Epidermal melanocyte (primary cell): ENCODE measurements around the gene SPRED3.
A peak's percentile ranks its signal among the peaks of the same experiment; 100 is the strongest.
"Not testable (repeated sequence)": the region's sequence is repeated elsewhere in the genome, so short reads cannot be mapped to it uniquely, and the experiment has no call there.

Source experiments
- DNase-seq: peaks from one replicate; pipeline ENCODE4 v3.0.0; 2011; ENCODE audit warnings: low spot score; ENCODE audit not compliant: insufficient read length

SPRED3 gene

GRCh38 chr19:38389957-38390924, 1.7 kb downstream of the SPRED3 start:
- no peak for DNase-seq

GRCh38 chr19:38391911-38392464, 3.5 kb downstream of the SPRED3 start:
- no peak for DNase-seq

GRCh38 chr19:38392707-38393308, 4.3 kb downstream of the SPRED3 start:
- DNase-seq = no peak

GRCh38 chr19:38394488-38394887, 6.0 kb downstream of the SPRED3 start:
- DNase-seq = no peak

GRCh38 chr19:38395381-38396114, 7.1 kb downstream of the SPRED3 start:
- DNase-seq = no peak

- DNase-seq = no peak
Observed at GRCh38 chr19:38399081-38399480, 10.6 kb downstream of the SPRED3 start.

- no peak for DNase-seq
Observed at GRCh38 chr19:38399537-38399936, 11.0 kb downstream of the SPRED3 start.

- DNase-seq = no peak
Observed at GRCh38 chr19:38400361-38400760, 11.9 kb downstream of the SPRED3 start.

GRCh38 chr19:38401148-38401547, 12.7 kb downstream of the SPRED3 start:
- DNase-seq = no peak

- no peak for DNase-seq
Observed at GRCh38 chr19:38402623-38402966, 14.1 kb downstream of the SPRED3 start.

- peak; percentile 100 for DNase-seq
Observed at GRCh38 chr19:38402967-38403674, 14.6 kb downstream of the SPRED3 start, which contains the start of gene FAM98C. TSS of gene FAM98C (plus strand) at chr19:38403093. CDS start at chr19:38403154, 61 bp downstream.

- DNase-seq = no peak
Observed at GRCh38 chr19:38404858-38405257, 16.4 kb downstream of the SPRED3 start.

GRCh38 chr19:38405276-38405675, 16.8 kb downstream of the SPRED3 start:
- DNase-seq = no peak

GRCh38 chr19:38409631-38410133, 21.2 kb downstream of the SPRED3 start:
- no peak for DNase-seq

- DNase-seq = not testable (repeated sequence)
Observed at GRCh38 chr19:38410407-38410806, 21.9 kb downstream of the SPRED3 start.

GRCh38 chr19:38411041-38411712, 22.7 kb downstream of the SPRED3 start:
- DNase-seq = no peak

GRCh38 chr19:38411898-38412297, 23.4 kb downstream of the SPRED3 start:
- not testable (repeated sequence) for DNase-seq

- DNase-seq = no peak
Observed at GRCh38 chr19:38412491-38412890, 24.0 kb downstream of the SPRED3 start.

- DNase-seq = no peak
Observed at GRCh38 chr19:38412961-38413360, 24.5 kb downstream of the SPRED3 start.

- no peak for DNase-seq
Observed at GRCh38 chr19:38413416-38413815, 24.9 kb downstream of the SPRED3 start.
